Aorta (tissue), 5 donors: ENCODE data around the gene ADGRG6. TPM values are rescaled to one million over a fixed set of nuclear protein-coding genes. Genes with fewer than 3 reads are reported as not detected.

Source experiments
- ATAC-seq: fragments of 200-7000 bp; cut with Tn5 transposase; one replicate; pipeline ENCODE4 v1.9.1; 2022; ENCODE audit warnings: moderate library complexity; ENCODE audit not compliant: low FRiP score
- DNase-seq, 2 donors: peaks; one replicate each; pipeline ENCODE4 v3.0.0-alpha.2; 2020
- H3K27ac ChIP-seq, 2 donors: one replicate each; pipeline ENCODE4 v1.5.1; 2013; ENCODE audit warnings: low read length in 2 of 2, mild to moderate bottlenecking in 2 of 2, moderate library complexity in 2 of 2, control low read depth in 1 of 2, inconsistent platforms in 1 of 2, low read depth in 1 of 2
- H3K27me3 ChIP-seq, 2 donors: one replicate each; pipeline ENCODE4 v1.6.1; 2013; ENCODE audit warnings: control low read depth in 1 of 2, low read length in 1 of 2, mild to moderate bottlenecking in 1 of 2, moderate library complexity in 1 of 2; ENCODE audit not compliant: insufficient read depth in 2 of 2, control insufficient read depth in 1 of 2
- H3K36me3 ChIP-seq, 2 donors: one replicate each; pipeline ENCODE4 v1.6.1; 2013; ENCODE audit warnings: control low read depth in 1 of 2, low read length in 1 of 2, mild to moderate bottlenecking in 1 of 2; ENCODE audit not compliant: insufficient read depth in 2 of 2, control insufficient read depth in 1 of 2
- H3K4me1 ChIP-seq, 2 donors: one replicate each; pipeline ENCODE4 v1.6.1; 2013; ENCODE audit warnings: low read length in 2 of 2, control low read depth in 1 of 2, mild to moderate bottlenecking in 1 of 2, moderate library complexity in 1 of 2; ENCODE audit not compliant: insufficient read depth in 2 of 2, control insufficient read depth in 1 of 2
- H3K4me3 ChIP-seq, 2 donors: one replicate each; pipeline ENCODE4 v1.5.1; 2013; ENCODE audit warnings: low read length in 2 of 2, control low read depth in 1 of 2, mild to moderate bottlenecking in 1 of 2
- H3K9me3 ChIP-seq: one replicate; pipeline ENCODE4 v1.6.1; 2013; ENCODE audit warnings: mild to moderate bottlenecking, low read length; ENCODE audit not compliant: control insufficient read depth
- WGBS, 2 donors: extraction: QIAGEN DNeasy Blood & Tissue Kit; methylation state at CpG; one replicate each; pipeline ENCODE4 v1.1.7; 2013; 5-methylcytosine and 5-hydroxymethylcytosine counted together
- intact Hi-C, 2 donors: fragments of 100-400 bp; cut with DNase I; formaldehyde crosslinking; loops; one replicate each; pipeline versions ENCODE4 v1.14.2 to v1.15.0; 2022
- polyA plus RNA-seq, 2 donors: library from polyadenylated mRNA; stranded (reverse); fragments of 200-250 nt; gene quantifications; one replicate each; pipeline ENCODE4 v1.2.3, GENCODE V29; 2013
- total RNA-seq, 2 donors: library from RNA; stranded (reverse); fragmentation: NEBNext Ultra II Directional; extraction: Animal tissue kit (Norgen Biotek cat#: 25700); gene quantifications; one replicate each; pipeline ENCODE4 v1.2.1, GENCODE V29; 2021
- donor health status: healthy with polysubstance abuse.
- donor health status: Bipolar disorder and iron deficiency.
- donor health status: DM: no; HTN: no; CAD: no.
- donor health status: DM: no; HTN: no; CAD: no.
- donor health status: DM: yes; HTN: yes; CAD: no.

Gene ADGRG6
- total and polyA plus RNA-seq, 4 donors: 0.18 to 15.7 (median 7.8) TPM

DNA sequence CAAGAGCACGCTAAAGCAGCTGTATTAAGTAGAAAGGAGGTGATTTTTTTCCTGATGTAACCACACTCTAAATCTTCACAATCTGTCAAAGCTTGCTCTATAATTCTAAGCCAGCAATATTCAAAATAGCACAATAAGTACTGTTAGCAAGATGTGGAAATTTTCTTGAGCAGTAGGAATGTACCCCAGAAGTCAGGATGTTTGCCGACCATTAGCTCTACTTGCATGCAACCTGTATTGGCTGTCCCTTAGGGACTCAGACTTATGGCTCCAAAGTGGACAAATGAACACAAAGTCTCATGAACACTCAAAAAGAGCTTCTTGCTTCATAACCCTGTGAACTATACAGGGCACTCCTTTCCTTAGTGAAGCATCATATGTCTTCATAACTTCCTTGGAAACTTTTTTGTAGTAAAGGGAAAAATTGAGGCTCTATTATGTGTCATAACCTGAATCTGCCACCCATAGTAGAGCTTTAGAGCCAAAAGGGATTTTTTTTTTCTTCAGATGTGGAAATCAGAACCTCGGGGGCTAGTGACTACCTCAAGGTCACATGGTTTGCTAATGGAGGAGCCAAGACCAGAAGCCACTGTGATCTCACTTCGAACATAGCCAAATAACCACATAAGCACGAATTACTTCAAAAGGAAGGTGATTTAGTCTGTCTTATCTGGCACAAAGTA lies 54.5 kb downstream of the ADGRG6 start:
- H3K4me1 ChIP-seq: no peaks in the 10 kb centered on the region
- H3K9me3 ChIP-seq: no peaks in the 10 kb centered on the region
- ATAC-seq: no peak
- H3K27ac ChIP-seq: no peak overlapping the region
- H3K36me3 ChIP-seq: no peaks in the 10 kb centered on the region
- no peak for DNase-seq
- no peak overlapping the region for H3K4me3 ChIP-seq
- H3K27me3 ChIP-seq: no peaks in the 10 kb centered on the region
- WGBS, 2 donors: 62 to 65% methylated on average over 5 of the region's 5 CpGs
- intact Hi-C loops: no loop called here

DNA sequence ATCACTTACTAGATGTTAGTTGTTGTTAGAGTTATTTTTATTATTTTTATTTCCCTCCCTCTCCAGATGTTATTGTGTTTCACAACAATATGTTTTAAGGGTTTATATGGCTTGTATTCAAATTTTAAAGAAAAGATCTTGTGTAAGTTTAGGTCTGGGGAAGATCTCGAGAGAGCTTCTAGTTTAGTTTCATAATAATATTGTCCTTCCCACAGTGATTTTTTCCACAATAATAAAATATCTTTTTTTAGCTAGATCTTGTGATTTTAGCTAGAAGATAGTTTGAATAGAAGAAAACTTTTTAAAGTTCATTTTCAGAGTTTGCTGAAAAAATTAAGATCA lies 55.0 kb downstream of the ADGRG6 start:
- ATAC-seq (no peak), DNase-seq (no peak)
- H3K36me3 ChIP-seq: no peaks in the 10 kb centered on the region
- no peaks in the 10 kb centered on the region for H3K4me1 ChIP-seq
- WGBS, 2 donors: 53 to 62% methylated on average over 1 of the region's 1 CpG
- H3K4me3 ChIP-seq: no peak overlapping the region
- no peaks in the 10 kb centered on the region for H3K27me3 ChIP-seq
- H3K9me3 ChIP-seq: no peaks in the 10 kb centered on the region
- no peak overlapping the region for H3K27ac ChIP-seq
- intact Hi-C loops: no loop called here

DNA sequence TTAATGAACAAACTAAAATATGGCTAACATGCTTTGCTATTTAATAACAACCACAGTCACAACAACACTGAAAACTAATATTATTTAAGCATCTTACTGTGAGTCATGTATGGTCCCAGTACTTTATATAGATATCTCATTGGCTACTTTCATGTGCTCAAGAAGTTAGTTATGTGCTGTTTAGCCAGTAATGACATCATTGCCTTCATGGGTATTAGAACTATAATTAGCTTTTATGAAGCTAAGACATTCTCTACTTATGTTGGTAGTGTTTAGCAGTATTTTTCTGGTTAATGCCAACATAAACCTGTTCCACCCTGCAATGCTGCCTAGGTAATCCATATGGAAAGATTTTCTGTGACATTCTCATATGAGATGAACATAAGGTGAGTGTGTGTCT lies 56.1 kb downstream of the ADGRG6 start:
- Histone ChIP-seq H3K4me1 (no peaks in the 10 kb centered on the region), H3K36me3 (no peaks in the 10 kb centered on the region), H3K27ac (no peak overlapping the region), H3K9me3 (no peaks in the 10 kb centered on the region), H3K27me3 (no peaks in the 10 kb centered on the region), H3K4me3 (no peak overlapping the region)
- DNase-seq (no peak), ATAC-seq (no peak)
- intact Hi-C loops: no loop called here

DNA sequence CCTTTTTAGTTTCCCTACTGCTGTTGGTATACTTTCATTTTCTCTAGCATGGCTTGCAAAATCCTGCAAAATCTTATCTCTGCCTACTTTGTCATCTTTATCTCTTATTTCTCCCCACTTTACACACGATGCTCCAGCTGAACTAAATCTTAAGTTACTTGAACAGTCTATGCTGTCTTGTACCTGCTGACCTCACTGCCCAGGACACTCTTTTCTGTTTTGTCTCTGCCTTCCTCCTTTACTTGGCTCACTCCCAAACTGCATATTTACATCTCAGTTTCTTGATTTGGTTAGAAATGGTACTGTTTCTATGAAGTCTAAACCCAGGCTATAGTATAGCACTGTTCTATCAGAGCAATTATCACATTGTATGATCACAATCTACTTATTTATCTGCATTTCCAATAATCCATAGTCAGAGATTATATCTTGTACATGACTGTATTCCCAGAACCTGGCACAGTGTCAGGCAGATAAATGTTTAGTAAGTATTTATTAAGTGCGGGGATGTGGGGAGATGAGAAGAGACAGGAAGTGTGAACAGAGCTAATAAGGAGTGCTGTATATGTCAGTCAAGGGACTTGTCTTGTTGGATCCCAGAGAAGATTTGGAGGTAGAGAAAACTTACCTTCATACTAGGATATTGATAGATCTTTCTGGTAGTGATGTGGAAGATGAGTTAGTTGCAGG lies 57.6 kb downstream of the ADGRG6 start:
- no peak overlapping the region for H3K4me3 ChIP-seq
- H3K27me3 ChIP-seq: no peaks in the 10 kb centered on the region
- no peak for ATAC-seq

DNA sequence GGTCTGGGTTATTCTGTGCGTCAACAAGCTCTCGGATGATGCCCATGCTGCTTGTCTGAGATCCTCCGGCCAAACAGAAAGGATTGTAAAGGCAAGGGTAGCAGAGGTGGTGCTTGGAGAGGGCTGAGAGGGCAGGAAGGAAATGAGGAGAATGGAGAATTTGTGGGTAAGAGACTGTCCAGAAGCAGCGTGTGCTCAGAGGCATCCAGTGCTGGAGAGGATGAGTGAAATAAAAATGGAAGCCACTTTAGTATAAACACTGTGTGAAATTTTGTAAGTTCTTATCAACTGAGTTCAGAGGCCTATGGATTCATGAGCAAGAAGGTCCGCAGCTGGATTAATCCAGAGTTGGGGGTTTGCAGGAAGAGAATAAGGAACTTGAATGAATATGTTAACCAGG lies 59.5 kb downstream of the ADGRG6 start:
- H3K4me3 ChIP-seq: no peak overlapping the region
- 85 to 88% methylated on average over 5 of the region's 5 CpGs for WGBS, 2 donors
- H3K27ac ChIP-seq: no peak overlapping the region
- H3K36me3 ChIP-seq: no peaks in the 10 kb centered on the region
- ATAC-seq (no peak), DNase-seq (no peak)
- no peaks in the 10 kb centered on the region for H3K9me3 ChIP-seq
- H3K4me1 ChIP-seq: no peaks in the 10 kb centered on the region
- intact Hi-C loops: no loop called here
- no peaks in the 10 kb centered on the region for H3K27me3 ChIP-seq

More for the DNA sequence above, 57.6 kb downstream of the ADGRG6 start:
- H3K9me3 ChIP-seq: no peaks in the 10 kb centered on the region
- intact Hi-C loops: no loop called here
- no peaks in the 10 kb centered on the region for H3K4me1 ChIP-seq
- no peak overlapping the region for H3K27ac ChIP-seq
- no peaks in the 10 kb centered on the region for H3K36me3 ChIP-seq
- no peak for DNase-seq
- 47 to 53% methylated on average over 2 of the region's 2 CpGs for WGBS, 2 donors

DNA sequence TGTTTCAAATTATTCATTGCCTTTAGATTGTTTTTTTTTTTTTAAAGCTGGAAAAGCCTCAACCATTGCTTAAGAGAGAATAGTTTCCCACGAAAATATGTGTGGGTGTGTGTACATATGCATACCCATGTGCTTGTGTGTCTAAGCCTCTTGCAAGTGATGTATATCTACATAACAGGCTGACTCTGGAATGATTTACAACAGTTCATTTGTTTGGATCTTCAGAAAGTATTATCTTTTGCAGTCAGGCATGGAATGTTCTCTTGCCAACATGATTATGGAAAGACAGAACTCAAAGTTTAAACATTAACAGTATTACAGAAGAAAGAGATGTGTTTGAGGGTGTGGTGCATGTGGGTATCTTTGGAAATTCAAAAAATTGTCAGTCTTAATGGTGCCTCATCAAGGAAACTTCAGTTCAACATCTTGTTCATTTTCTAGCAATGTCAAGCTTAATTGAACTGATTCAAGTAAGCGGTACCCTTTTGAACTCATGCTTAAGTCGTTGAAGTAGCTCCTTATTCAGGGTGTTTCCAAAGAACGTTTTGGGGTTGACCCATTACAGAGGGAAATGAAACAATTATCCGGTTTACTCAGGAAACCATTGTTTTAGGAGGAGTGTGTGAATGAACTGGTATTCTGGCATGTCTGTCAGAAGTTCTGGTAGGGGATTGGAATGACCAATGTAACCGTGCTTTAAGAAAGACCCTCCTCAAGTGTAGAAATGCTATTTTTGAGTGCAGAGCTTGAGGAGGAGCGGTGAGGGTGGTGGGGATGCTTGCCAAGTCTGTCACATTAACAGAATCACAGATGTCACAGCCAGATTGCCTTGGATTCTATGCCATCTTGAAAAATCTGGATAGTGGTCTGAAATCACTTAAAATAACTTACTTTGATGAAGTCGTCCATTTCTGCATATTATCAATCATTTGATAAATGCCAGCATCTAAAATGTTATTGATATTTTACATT lies 60.3 kb downstream of the ADGRG6 start:
- 45 to 48% methylated on average over 8 of the region's 8 CpGs for WGBS, 2 donors
- ATAC-seq (no peak), DNase-seq (no peak)
- H3K27me3 ChIP-seq: no peaks in the 10 kb centered on the region
- H3K27ac ChIP-seq: no peak overlapping the region
- H3K9me3 ChIP-seq: no peaks in the 10 kb centered on the region
- intact Hi-C loops: no loop called here
- H3K4me3 ChIP-seq: no peak overlapping the region
- H3K4me1 ChIP-seq: no peaks in the 10 kb centered on the region
- no peaks in the 10 kb centered on the region for H3K36me3 ChIP-seq

DNA sequence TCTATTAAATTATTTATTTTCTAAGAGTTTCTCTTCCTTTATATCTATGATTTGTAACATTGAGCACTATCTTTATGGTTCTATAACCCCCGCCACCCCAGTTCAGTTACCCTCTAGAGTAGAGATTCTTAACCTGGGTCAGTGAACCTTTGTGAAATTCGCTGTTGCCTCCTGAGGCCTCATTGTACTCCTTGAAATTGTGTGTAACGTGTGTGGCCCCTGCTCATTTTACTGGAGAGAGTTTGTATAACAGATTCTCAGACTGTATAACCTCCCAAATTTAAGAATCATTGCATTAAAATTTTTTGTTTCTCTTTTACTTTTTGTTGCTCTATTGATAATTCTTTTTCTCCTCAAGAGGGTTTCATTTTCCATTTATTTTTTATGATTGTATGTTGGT lies 65.3 kb downstream of the ADGRG6 start:
- Histone ChIP-seq H3K9me3 (no peaks in the 10 kb centered on the region), H3K27me3 (no peaks in the 10 kb centered on the region), H3K4me3 (no peak overlapping the region), H3K27ac (no peak overlapping the region), H3K36me3 (no peaks in the 10 kb centered on the region), H3K4me1 (no peaks in the 10 kb centered on the region)
- WGBS, 2 donors: 92 to 95% methylated on average over 3 of the region's 3 CpGs
- intact Hi-C loops: no loop called here
- no peak for ATAC-seq
- DNase-seq: no peak

DNA sequence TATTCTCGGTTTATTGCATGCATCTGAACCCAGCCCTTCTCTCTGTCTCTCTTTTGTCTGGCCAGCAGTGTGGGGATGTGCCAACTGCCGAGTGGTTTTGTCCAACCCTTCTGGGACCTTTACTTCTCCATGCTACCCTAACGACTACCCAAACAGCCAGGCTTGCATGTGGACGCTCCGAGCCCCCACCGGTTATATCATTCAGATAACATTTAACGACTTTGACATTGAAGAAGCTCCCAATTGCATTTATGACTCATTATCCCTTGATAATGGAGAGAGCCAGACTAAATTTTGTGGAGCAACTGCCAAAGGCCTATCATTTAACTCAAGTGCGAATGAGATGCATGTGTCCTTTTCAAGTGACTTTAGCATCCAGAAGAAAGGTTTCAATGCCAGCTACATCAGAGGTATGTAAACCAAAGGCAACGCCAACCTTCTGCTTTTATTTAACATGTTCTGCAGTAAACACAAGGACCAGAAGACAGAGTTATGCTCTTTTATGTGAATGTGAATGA lies 65.8 kb downstream of the ADGRG6 start:
- Histone ChIP-seq H3K4me1 (no peaks in the 10 kb centered on the region), H3K27me3 (no peaks in the 10 kb centered on the region), H3K9me3 (no peaks in the 10 kb centered on the region), H3K4me3 (no peak overlapping the region), H3K36me3 (no peaks in the 10 kb centered on the region), H3K27ac (no peak overlapping the region)
- no peak for ATAC-seq
- WGBS, 2 donors: 84 to 86% methylated on average over 9 of the region's 9 CpGs
- intact Hi-C loops: no loop called here
- DNase-seq: no peak
